HG02884 (cell line): ENCODE measurements around the gene TBX15.

Experiments
- ATAC-seq: cut with Tn5 transposase; IDR thresholded peaks from one replicate; pipeline ENCODE4 v1.9.1; 2021; ENCODE audit warnings: mild to moderate bottlenecking, moderate library complexity; ENCODE audit not compliant: unreplicated experiment

Gene TBX15

DNA sequence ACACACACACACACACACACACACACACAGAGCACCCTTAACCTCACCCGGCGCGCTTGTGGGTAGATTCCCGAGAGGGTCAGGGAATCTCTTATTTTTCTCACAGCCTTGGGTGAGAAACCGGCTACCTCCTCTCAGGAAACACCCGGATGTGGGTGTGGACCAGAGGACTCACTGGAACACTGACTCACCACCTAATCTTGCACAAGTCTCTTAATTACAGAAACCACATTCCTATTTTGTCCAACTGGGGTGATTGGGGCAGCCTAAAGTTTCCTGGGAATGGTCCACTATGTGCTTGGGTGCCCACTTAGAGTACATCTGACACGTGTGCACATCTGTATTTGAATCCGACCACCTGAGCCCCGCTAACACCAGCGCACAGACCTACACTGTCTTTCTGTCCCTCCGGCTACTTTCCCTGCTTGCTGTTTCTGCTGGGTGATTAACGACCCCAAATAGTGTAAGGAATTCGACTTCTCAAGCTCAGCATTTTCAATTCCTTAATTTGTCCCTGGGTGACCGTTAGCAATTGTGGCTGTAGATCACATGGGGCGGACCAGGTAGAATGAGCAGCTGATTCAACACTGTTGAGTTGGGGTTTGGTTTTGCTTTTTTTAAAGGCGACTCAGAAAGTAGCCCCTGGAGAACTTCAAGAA lies 14.0 kb upstream of the TBX15 start:
- no peak for ATAC-seq

DNA sequence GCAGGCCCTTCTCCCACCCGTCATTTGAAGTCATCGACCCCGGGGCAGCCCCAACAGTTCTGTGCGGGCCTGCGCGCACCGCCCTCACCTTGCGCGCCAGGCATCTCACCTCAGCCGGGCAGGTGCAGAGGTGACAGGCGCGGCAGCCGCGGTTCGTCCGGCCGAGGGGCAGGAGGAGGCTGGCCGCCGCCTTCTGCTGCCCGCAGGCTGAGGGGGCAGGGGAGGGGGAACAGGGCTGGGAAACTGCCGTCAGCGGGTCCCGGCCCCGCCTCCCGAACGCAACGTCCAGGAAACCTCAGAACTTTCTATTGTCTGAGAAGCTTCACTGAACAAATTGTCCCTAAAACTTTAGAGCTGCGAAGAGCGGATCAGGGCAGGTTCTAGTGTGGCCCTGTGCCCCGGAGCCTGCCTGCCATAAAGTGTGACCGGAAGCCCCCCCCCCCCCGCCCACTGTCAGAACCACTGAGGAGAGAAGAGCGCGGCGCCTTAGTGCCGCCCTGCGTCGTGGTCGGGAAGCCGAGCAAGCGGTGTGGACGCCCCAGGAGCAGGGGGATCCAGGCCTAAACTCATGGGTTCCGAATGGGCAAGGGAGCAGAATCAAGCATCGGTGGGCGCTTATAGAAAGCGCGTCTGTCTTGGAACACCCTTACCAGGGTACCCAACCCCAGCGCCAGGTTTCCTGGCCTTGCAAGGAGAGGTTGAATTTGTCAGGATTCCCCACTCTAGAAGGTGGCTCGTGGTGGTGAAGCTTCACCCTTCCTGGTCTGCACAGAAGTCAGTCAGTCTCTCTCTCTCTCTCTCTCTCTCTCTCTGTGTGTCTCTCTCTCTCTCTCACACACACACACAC lies 13.3 kb upstream of the TBX15 start:
- ATAC-seq = no peak

GRCh38 chr1:119000371-119001180 lies 12.4 kb upstream of the TBX15 start:
- no peak for ATAC-seq

DNA sequence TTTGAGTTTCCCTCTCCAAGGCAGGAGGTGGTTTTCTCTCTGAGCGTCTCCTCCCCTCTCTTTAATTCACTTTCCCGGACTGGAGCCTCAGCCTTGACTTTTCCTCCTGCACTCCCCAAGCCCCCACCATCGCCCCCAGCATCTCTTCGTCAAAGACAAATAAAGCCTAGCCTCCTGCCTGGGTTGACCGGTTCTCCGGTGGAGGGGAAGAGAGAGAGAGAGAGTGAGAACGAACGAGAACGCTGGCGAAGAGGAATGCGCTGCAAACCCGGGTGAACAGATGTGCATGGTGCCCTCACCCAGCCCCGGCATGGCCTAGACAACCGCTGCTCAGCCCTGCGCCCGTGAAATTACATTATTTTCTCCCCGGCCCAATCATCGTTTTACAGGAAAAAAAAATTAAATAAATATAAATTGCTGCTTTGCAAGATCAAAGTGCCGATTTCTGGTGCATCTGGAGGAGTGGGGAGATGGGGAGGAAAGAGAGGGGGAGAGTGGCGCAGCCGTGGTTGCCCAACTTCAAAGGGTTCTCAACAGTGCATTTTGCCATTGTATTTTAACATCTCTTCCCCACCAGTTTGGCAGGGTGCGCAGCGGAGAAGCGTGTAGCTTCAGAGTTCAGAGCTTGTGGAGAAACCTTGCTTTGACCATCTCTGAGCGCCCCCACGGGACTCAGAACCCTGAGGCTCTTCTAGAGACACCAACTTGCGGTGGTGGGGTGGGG lies 11.4 kb upstream of the TBX15 start:
- no peak for ATAC-seq

- no peak for ATAC-seq
These were observed 10.0 kb upstream of the TBX15 start for GRCh38 chr1:118998171-118998570.

DNA sequence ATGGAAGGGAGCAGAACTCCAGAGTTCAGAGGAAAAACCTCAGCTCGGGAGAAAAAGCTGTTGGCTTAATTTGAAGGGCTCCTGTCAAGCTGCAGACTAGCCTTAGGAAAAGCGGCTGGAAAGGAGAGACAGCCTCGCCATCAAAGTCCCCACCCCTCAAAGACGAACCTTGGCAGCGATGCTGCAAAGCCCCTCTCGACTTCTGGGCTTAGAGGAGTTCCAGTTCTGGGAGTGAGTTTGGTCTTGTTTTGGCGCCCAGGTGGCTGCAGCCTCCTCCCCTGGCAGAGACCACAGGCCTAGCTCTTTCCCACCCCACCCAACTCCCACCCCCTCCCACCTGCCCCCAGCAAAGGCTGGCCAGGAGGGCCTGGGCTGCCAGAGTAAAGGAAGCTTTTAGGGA lies 9.1 kb upstream of the TBX15 start:
- ATAC-seq = no peak

- ATAC-seq = no peak
These were observed 7.3 kb upstream of the TBX15 start for GRCh38 chr1:118995312-118996016.

- ATAC-seq = no peak
These were observed 5.5 kb upstream of the TBX15 start for GRCh38 chr1:118993700-118994026.

DNA sequence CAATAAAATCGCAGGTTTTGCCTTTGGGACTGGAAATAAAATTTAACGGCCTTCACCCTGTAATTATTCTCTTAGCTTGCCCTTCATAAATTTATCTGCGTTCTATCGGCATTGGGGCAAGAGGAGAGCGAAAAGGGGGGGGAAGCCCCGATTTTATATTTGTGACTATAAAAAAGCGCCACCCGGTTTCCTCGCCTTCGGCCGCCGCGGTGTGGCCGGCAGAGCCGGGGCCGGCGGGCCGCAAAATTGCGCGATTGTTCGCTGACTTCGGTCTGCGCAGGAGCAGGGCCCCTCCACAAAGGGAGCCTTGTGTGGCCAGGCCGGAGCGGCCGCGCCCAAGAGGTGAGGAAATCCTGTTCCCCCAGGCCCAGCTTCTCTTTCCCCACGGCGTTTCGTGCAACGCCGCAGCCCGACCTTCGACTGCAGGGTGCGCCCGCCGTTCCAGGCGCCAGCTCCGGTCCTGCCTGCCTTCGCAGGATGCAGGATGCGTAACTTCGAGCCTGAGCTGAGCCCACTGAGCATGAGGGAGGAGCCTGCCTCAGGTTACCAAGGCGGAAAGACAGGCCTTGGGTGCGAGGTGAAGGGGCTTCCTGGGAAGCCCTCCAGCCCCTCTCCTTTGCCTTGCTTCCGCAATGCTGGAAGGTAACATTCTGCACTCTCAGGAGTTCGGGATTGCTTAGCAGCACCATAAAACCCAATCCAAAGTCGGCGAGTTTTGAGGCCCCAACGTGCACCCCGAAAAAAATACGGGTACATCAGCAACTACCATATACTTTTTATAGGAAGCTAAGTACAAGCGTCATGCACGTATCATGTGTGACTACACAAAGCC lies 4.9 kb upstream of the TBX15 start:
- ATAC-seq = no peak

DNA sequence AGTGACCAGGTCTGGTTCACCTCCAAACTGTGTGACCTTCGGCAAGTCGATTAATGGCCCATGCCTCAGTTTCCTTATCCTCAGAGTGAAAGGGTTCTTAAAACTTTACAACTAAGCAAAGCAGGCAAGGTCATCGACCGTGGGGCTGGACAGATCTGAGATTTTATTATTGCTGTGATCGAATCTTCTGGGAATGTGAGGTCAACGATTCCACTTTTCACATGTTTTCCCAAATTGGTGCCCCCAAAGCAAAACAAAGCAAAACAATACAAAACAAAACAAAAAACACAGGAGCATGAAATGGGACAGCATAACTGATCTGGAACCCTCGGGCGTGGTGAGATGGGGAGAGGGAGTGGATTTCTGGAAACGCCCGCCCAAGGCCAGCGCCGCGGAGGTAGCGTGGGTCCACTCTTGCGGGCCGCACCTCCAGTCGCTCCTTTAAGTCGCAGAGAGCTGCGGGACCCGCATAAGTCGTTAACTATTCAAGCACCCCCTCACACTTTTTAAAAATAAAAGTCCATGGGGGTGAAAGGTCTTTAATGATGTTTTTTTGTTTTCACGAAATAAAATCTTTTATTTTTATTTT lies 4.2 kb upstream of the TBX15 start:
- no peak for ATAC-seq

GRCh38 chr1:118991448-118991847 lies 3.3 kb upstream of the TBX15 start:
- ATAC-seq = no peak

- ATAC-seq = no peak
These were observed 2.5 kb upstream of the TBX15 start for GRCh38 chr1:118990513-118991152.

DNA sequence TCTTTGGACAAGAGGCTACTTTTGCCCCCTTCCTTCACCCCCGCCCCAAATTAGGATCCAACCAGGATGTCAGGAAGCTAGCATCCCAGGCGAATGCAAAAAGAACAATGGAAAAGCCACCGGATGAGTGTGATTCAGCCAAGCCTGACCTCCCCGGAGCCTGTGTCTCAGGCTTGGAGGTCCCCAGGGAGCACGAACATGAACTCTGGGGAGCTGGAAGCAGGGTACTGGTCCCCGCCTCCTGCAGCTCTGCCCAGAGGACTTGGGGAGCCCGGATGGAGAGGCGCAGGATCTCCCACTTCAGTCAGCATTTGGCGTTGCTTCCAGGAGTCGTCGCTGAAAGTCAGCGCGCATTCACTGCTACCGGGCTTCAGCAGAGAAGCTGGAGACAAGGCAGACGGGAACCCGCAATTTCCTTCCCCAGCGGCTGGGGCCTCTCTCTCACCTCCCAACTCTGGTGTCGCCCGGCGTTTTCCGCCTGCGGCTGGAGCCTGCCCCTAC lies 1.8 kb upstream of the TBX15 start:
- ATAC-seq = no peak

DNA sequence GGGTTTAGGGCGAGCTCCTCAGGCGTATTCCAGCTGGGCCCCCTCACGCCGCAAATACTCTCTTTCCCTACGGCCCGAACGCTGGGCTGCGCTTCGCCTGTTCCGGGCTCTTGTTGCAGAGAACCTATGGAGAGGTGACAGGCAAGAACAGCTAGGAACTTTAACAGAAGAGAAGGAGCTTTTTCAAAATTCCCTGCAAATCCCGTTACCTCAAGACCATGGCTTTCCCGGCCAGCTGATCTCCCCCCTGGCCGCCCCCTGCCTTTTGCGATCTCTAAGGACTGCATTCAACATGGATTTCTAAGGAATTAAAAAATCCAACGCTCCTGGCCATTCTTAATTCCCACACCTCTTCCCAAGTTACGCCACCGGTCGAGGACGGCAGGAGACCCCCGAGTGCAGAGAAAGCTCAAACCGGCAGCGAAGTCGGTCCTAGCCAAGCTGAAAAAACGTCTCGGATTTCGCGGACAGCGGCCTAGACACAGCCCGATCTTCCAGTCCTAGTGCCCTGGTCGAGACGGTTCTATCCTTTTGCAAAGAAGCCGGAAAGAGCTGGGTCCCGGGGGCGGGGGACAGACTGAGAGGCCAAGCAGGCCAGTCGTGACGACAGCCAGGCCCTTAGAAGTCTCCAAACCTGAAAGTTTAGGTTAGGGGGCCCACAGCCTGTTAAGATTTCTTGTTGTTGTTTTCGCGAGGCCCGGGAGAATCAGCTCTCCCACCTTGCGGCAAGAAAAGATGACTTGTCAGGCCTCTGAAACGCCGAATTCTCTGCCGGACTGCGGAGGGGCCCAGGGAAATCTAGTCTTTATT lies 1.1 kb upstream of the TBX15 start:
- ATAC-seq = no peak

DNA sequence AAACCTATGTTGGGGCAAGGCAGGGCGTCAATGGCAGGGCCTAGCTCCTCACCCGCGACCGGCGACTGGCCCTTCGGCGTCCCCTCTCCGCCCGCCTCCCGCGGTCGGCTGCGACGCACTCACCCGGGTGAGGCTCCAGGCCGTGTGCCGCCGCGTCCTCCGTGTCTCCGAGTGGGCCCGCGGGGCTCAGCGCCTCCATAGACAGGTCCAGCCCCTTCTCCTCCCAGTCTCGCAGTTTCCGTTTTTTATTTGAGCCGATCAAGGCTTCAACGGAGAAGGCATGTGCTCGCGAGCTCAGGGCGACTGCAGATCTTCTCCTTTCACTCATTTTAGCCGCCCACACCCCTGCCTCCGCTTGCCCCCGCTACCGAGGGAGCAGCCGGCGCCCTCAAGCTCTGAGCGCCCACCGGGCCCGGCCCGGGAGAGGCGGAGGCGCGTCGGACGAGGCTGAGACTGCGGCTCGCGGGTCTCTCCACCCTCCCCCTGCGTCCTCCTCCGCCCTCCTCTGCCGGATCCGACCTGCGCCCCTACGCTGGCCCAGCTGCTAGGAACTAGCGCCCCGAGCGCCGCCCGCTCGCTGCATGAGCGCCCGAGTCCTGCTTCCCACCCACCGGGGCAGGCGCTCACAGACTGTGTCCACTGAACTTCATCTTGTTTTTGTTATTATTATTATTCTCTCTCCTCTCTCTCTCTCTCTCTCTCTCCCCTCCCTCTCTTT lies 516 bp downstream of the TBX15 start:
- ATAC-seq = no peak

DNA sequence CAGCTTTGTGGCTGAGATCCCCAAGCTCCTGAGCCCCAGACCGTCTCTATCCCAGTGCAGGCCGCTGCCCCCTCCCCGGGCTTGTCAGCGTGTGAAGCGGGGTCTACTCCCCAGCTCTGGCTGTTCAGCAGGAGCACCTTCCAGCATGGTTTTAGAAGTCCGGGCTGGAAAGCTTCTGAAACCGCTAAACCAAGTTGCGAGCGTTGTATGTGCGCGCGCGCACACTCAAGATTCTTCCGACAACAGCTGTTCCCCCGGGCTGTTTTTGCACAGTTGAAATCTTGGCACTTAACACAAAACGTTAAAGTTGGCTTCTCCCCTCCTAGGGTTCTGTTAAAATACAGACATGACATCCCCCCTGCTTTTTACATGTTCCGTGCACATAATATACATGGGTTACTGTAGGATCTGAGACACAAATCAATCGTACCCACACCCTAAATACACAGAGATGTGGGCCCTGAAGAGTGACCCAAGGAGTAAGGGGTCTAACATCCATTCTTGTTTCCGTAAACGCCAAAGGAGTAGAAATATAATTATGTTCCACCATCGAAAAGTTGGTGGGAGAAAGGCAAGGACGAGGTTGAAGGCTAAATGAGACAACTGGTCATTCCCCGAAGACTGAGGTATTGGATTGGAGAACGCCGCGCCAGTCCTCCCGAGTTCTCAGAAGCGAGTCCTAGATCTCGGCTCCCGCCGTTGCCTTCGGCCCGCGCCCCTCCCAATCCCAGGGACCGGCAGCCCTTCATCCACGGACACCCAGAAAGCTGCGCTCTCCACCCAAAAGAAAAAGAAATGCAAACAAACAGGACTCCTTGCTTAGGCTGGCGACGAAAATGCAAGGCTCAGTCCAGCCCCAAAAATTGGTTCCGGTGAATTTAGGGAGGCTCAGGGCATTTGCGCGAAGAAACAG lies 1.3 kb downstream of the TBX15 start:
- no peak for ATAC-seq
